Measurements from ENCODE around the gene ZDHHC18. TPM values are rescaled to one million over a fixed set of nuclear protein-coding genes. Genes with fewer than 3 reads are reported as not detected.
"Not testable (repeated sequence)": the region's sequence is repeated elsewhere in the genome, so short reads cannot be mapped to it uniquely, and the experiment has no call there.

The ZDHHC18 gene
- total RNA-seq, 1 experiment from 2014 or later: 32.4 TPM

DNA sequence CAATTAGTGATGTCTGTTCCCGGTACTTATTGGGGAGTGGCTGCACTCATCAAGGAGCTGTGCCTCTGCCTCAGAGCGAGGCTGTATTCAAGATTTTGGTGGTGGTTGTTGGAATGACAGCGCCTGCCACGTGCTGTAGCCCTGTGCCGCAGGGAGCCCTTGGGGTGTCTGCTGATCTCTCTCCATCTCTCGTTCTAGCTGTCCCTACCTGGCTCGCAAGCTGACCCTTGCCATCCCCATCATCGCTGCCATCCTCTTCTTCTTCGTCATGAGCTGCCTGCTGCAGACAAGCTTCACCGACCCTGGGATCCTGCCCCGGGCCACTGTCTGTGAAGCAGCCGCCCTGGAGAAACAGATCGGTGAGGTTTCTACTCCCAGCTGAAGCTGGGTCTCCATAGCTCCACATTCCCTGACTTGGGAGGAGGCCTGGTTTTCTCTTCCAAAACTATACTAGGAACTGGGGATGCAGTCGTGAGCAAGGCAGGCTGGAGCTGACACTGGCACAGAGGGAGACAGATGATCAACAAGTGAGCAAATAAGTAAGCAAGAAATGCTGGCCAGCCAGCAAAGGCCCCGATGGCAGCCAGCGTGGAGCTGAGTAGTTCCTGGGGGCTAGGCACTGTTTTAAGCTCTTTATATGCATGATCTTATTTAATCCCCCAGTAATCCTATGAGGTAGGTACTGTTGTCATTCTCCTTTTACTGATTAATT is 5.9 kb downstream of the ZDHHC18 start:
- no peak for DNase-seq (ENCODE audit: low spot score)

DNA sequence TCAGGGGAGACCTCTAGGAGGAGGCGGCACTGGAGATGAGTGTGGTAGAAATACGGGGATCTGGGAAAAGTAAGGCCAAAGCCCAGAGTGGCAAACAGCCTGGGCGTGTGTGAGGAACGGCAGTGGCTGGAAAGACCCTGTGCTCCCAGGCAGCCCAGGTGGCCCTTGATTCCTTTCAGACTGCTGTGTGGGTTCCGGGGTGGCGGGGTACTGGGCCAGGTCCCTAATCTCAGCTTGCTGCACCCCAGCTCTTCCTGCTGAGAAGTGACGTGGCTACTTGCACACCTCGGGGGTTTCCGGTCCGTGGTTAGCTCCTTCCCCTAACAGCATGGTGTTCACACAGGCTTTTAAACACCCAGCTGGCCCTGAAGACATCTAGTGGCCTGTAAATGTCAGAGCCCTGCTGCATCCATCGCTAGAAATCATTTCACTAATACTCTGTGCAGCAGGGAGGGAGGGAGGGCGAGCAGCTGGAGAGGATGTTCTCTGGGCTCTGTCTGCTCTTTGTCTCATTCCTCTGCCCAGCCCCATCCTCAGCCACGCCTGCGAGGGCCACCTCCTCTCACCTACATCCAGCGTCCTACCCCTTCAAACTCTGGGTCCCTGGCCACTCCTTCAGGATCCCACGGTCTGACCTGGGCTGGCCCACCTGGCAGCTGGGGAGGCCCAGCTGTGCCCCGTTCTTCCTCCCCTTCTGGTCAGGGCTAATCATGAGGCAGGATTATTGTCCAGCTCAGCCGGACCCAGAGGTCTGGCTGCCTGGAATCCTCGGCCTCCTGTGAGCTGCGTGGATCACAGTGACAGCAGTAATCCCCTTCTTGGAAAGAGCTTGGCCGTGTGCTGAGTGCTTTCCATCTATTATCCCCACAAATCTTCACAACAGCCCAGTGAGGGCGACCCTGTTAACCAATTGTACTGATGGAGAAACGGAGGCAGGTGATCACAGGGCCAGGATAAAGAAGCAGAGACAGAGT is 7.2 kb downstream of the ZDHHC18 start:
- peak; percentile 48 for DNase-seq (ENCODE audit: low spot score)

DNA sequence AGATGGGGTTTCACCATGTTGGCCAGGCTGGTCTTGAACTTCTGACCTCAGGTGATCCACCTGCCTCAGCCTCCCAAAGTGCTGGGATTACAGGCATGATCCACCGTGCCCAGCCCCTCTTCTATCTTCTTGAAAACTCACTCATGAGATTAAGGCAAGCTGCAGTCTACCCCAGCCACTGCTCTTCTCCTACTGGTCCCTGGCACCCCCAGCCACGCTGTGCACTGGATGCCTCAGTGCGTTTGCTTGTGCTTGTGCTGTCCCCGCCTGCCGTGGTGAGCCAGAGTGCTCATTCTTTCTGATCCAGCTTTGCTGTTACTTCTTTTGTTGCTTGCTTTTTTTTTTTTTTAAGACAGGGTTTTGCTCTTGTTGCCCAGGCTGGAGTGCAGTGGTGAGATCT is 11.2 kb downstream of the ZDHHC18 start:
- DNase-seq (ENCODE audit: low spot score): not testable (repeated sequence)

DNA sequence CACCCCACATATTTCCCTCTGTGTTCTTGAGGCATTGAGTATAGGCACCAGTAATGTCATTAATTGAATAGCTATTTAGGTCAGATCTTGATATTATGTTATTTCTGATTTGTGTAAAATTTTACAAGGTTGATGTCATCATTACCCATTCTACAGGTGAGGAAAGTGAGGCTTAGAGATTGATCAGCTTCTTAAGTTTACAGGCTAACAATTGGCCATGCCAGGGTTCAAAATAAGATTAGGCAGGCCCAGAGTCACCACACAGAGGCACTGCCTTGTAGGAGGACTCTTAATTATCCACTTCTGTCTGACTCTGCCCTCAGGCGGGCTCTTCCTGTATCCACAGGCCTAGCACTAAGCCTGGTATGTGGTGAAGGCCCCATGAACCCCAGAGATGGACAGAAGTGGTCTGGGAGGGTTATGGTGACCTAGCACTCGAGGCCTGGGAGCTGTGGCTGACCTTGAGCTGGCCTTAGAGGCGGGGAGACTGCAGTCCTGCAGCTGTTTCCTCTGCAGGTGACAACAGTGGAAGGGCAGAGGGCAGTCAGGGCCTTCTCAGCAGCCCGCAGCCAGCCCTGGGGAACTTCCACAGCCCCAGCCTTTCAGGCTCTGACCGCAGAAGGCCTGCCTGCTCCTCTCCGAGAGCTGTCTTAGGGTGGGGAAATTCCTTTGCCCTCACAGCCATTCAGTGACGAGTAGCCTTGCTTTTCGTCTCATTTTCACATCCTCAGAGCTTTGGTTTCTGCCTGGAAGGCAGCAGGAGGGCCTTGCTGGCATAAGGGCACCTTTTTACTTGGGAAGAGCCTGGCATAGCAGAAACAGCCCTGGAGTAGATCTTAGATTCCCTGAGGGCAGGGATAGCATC is 12.2 kb downstream of the ZDHHC18 start:
- no peak for DNase-seq (ENCODE audit: low spot score)

DNA sequence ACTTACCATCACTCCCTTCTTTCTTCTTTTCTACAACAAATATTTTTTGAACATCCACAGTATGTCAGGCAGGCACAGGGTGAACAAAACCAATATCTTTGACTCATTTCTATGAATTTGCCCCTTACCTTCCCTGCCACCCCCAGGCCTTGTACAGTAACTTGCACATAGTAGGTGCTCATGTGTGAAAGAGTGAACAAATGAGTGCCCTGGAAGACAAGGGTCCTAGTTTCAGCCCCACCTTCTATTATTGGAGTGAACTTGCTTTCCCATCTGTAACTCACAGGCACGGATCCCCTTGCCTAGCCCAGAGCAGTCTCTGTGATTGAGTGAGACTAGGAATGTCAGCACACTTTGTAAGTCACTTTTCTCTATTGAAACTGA is 12.8 kb downstream of the ZDHHC18 start:
- no peak for DNase-seq (ENCODE audit: low spot score)

DNA sequence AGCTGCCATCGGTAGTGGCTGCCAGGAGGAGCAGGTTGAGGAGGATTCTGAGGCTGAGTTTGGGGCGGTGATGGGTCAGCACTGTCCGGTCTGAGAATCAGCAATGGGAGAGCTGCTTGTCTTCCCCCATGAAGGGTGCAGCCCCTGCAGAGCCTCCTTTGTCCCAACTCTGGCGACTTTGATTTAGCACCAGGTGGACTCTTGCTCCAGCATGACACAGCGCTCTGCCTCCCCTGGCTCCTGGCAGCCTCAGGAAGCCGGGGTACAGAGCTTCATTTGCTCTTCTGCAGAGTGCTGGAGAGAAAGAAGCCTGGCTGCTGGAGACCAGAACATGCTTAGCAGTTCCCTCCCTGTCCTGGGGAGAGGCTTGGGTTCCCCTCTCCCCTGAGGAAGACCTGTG is 13.3 kb downstream of the ZDHHC18 start:
- DNase-seq (ENCODE audit: low spot score): no peak

- no peak for DNase-seq (ENCODE audit: low spot score)
These were observed 18.1 kb downstream of the ZDHHC18 start for GRCh38 chr1:26844424-26845196.

- DNase-seq (ENCODE audit: low spot score): not testable (repeated sequence)
These were observed 21.3 kb downstream of the ZDHHC18 start for GRCh38 chr1:26847826-26848225.

- no peak for DNase-seq (ENCODE audit: low spot score)
These were observed 22.0 kb downstream of the ZDHHC18 start for GRCh38 chr1:26848499-26848898.

DNA sequence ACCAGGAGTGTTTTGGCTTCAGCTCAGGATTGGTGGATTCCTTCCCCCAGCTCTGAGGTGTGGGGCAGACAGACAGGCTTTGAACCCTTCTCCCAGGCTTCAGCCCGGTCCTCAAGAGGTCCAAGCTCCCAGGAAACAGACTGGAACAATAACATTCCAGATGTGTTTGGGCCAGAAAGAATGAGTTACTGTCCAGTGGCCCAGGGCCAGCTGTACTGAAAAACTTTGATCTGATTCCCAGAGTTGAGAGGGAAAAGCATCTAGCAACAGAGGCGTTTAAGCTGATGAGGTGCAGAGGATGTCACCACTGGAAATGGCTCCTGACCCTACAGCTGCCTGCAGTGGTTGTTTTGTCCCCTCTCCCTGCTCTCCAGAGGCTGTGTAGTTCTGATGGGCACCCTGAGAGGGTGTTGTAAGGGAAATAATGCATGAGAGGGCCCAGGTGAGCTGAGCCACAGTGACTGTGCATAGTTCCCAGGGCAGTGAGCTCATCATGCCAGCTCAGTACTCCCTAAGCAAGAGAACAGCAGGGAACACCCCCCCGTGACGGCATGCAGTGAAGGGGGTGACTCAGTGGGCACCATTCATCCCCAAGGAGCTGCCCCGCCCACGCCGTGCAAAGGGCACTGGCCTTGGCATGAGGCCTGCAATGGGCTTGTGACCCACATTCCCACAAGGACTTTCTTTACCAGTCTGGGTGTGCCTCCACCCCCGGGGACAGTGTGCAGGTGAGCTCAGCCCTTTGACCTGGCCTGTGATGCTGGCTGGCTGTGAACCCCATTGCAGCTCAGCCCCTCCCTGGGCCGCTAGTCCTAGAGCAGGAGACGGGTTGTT is 22.7 kb downstream of the ZDHHC18 start:
- DNase-seq (ENCODE audit: low spot score): peak; percentile 94

- DNase-seq (ENCODE audit: low spot score): no peak
These were observed 24.7 kb downstream of the ZDHHC18 start for GRCh38 chr1:26851106-26851684.

- no peak for DNase-seq (ENCODE audit: low spot score)
These were observed 26.2 kb downstream of the ZDHHC18 start for GRCh38 chr1:26852701-26853100.

- peak; percentile 87 for DNase-seq (ENCODE audit: low spot score)
These were observed 26.7 kb downstream of the ZDHHC18 start for GRCh38 chr1:26853156-26853555.

GRCh38 chr1:26853600-26853999 is 27.1 kb downstream of the ZDHHC18 start:
- no peak for DNase-seq (ENCODE audit: low spot score)

- DNase-seq (ENCODE audit: low spot score): no peak
These were observed 28.4 kb downstream of the ZDHHC18 start for GRCh38 chr1:26854906-26855305.

- DNase-seq (ENCODE audit: low spot score): no peak
These were observed 29.1 kb downstream of the ZDHHC18 start for GRCh38 chr1:26855636-26856035.

DNA sequence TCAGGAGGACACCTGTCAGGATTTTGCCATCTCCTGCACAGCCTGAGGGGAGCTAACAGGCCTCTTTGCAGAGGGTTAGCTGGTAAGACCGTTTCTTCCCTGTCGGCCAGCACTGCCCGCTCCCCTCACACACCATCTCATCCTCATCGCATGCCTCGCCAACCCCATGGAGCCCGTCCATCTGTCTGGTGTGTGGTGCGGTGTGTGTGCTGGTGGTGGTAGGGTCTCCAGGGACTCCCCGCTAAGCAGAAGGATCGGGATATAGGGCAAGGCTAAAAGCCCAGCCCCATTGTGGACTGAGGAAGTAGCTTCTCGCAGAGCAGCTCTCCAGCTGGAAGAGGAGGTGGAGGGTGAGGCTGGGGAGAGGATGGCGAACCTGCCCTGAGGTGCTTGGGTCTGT is 29.7 kb downstream of the ZDHHC18 start:
- DNase-seq (ENCODE audit: low spot score): no peak

DNA sequence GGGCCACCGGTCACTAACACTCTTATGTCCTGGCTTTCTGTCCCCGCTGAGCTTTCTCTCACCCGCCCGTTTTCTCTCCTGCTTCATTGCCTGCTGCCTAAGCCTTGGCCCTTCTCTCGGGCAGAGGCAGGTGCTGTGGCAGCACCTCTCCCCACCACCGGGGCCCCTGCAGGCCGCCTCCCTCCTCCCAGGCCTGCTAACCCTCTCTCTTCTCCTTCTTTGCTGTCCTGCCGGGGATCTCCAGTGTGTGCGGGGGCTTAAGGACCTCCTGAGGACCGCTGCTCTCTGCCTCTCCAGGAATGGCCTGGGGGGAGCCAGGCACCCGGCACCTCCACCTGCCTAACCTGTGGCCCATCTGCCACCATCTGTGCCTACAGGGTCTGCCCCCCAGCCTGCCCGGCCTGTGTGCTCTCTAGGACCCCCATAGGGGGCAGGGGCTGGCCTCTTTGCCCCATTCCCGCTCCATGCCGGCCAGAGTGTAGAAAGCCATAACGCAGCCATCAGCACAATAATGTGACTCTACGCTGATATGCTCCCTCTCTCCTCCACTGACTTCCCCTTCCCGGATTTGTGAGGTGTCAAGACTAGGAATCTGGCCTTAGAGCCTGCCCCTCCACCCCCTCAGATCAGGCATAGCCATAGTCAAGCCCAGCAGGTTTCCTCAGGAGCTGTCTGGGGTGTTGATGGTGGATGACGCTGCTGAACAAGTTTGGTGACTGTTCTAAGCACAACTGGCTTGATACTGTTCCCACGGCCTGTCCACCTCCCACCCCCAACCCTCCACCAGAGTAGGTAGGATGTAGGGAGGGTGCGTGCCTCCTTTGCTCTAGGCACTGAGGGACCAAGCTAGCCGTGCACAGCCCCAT is 30.3 kb downstream of the ZDHHC18 start:
- no peak for DNase-seq (ENCODE audit: low spot score)
